ENCODE data around the gene NFATC2. TPM values are rescaled to one million over a fixed set of nuclear protein-coding genes. Genes with fewer than 3 reads are reported as not detected.
A peak's percentile ranks its signal among the peaks of the same experiment; 100 is the strongest.

The NFATC2 gene
- total RNA-seq (2014; rRNA removed): 0.06 TPM in 2 replicates
- 0.16 TPM for polyA plus RNA-seq (2012)

- DNase-seq (ENCODE audit: low read depth): no peak
Measured at GRCh38 chr20:51542571-51543421, at the start of gene NFATC2. Gene NFATC2 (minus strand): TSS chr20:51542719. CDS start chr20:51542499, 220 bp downstream.

GRCh38 chr20:51591871-51592270, 49.4 kb upstream of the NFATC2 start:
- no peak for DNase-seq (ENCODE audit: low read depth)

DNA sequence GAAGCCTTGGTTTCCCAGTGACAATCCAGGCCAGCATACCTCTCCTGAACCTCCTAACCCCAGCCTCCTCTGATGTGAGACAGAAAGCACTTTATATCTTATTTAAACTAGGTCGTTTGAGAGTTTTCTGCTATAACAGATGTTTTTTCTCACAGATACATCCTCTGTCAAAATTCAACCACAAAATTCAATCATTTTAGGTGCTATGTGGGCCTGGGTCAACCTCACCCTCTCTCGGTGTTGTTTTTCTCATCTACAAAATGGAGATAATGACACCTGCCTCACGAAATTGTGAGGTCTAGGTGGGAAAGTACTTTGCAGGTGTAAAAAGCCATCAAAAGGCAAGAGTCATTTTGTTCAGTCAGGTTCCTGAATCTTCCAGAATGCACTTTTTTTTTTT, 46.2 kb upstream of the NFATC2 start:
- no peak for DNase-seq (ENCODE audit: low read depth)

DNA sequence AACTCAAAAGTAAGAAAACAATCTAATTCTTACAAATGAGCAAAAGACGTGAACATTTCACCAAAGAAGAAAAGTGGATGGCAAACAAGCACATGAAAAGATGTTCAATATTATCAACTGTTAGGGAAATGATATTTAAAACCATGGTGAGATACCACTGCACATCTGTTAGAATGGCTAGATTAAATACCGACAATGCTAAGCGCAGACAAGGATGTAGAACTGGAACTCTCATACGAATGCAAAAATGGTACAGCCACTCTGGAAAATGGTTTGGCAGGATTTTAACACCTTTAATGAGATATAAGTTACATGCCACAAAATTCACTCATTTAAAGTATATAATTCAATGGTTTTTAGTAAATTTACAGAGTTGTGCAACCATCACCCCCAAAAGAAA, 44.6 kb upstream of the NFATC2 start:
- no peak for DNase-seq (ENCODE audit: low read depth)

DNA sequence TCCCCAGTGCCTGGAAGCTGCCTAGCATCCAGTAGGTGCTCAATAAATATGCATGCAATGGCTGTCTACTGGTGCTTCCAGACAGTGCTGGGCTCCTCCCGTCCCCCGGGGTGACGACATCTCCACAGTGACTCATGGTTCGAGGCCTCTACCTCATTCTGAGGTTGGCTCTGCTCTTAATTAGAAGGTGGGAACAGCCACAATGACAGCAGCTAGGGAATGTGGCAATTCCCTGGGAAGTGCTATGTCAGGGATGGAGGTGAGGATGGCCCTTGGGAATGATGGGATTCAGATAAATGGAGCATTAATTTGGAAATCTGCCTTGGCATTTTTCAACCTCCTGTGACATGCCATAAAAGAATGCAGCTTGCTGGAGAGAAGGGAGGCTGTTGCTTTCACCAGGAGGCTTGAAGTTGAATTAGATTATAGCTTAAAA, 43.5 kb upstream of the NFATC2 start:
- peak; percentile 46 for DNase-seq (ENCODE audit: low read depth)

- no peak for DNase-seq (ENCODE audit: low read depth)
Measured at GRCh38 chr20:51585148-51585547, 42.6 kb upstream of the NFATC2 start.

- DNase-seq (ENCODE audit: low read depth): no peak
Measured at GRCh38 chr20:51584737-51585136, 42.2 kb upstream of the NFATC2 start.

DNA sequence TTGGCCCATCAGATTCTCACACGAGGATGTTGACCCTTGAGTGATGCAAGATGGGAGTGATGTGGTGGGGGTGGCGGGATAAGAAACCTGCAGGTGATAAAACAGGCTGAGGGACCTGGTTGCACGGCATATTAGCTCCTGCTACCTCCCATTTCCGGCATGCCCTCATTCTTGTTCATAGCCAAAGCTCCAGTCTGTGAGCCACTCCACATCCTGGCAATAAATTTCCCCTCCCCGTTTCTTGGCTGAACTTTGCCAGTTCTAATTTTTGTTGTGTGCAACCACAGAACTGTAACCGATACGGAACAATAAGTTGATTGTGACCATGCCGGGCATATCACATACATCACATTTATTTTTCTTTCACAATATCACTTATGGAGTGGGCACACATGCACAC, 41.6 kb upstream of the NFATC2 start:
- DNase-seq (ENCODE audit: low read depth): no peak

- DNase-seq (ENCODE audit: low read depth): no peak
Measured at GRCh38 chr20:51583499-51583898, 41.0 kb upstream of the NFATC2 start.

- no peak for DNase-seq (ENCODE audit: low read depth)
Measured at GRCh38 chr20:51583073-51583472, 40.6 kb upstream of the NFATC2 start.

DNA sequence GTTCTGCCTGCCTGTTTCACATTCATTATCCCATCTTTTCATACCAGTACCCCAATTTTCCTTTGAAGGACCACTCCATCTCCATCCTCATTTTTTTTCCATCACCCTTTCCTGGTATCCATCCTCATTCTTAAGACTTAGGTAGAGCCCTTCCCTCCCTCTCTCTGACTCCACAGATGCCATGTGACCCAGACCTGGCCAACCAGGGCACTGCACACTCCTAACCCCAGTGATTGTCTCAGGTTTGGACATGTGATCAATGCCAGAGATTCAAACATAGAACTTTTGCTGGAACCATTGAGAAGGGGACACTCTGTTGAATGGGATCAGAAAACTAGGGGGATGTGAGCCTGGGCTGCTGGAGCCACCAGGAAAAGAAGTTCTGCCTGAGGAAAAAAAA, 39.1 kb upstream of the NFATC2 start:
- no peak for DNase-seq (ENCODE audit: low read depth)

GRCh38 chr20:51579137-51579536, 36.6 kb upstream of the NFATC2 start:
- no peak for DNase-seq (ENCODE audit: low read depth)

DNA sequence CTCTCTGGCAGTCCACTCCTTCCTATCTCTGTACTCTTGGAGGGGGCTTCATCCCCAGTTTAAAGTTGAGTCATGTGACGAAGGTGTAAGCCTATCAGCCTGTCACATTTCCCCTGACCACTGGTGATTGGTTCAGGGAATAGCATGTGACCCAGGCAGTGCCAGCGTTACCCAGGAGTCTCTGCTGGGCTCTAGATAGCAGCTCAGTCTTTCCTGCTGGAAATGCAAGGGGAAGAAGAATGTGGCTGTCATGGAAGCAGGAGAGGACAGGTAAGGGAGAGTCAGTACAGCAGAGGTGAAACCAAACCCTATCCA, 35.6 kb upstream of the NFATC2 start:
- DNase-seq (ENCODE audit: low read depth): no peak

DNA sequence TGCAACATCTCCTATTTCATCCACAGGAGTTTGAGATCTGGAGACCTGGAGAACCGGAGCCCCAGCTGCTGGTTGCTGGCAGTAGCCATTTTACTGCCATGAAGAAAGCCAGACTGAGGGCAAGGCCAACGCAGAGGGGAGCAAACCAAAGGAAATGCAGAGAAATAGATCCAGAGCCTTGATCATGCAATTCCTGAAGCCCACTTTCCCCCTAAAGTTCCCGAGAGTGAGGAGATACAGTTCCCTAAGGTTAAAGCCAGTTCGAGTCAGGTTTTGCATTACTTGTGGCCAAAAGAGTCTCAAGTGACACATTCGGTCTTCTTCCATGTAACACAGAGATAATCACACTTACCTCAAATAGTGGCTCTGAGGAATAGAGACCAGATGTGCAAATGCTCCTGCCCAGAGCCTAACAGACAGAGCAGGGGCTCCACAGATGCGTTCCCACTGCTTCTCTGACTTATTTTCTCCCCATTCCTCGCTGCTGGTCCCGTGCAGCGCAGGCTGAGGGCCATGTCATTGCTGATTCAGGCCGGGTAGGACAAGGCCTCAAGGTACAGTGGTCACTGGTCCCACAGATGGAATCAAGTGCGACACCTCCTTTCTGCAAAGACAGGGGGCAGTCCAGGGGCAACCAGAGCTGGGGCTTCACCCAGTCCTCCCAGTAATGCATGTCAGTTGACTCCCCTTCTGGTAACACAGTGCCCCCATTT, 35.1 kb upstream of the NFATC2 start:
- no peak for DNase-seq (ENCODE audit: low read depth)

DNA sequence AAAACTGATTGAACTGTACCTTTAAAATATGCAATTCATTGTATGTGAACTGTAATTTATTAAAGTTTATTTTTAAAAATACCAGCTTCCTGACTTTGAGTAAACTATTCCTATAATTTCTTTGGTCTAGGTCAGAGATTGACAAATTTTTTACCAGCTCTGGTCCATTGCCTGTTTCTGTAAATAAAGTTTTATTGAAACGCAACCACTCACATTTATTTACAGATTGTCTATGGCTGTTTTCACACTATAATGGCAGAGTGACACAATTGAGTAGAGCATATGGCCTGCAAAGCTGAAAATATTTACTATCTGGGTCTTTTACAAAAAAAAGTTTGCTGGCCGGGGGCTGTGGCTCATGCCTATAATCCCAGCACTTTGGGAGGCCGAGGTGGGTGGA, 33.0 kb upstream of the NFATC2 start:
- DNase-seq (ENCODE audit: low read depth): no peak

DNA sequence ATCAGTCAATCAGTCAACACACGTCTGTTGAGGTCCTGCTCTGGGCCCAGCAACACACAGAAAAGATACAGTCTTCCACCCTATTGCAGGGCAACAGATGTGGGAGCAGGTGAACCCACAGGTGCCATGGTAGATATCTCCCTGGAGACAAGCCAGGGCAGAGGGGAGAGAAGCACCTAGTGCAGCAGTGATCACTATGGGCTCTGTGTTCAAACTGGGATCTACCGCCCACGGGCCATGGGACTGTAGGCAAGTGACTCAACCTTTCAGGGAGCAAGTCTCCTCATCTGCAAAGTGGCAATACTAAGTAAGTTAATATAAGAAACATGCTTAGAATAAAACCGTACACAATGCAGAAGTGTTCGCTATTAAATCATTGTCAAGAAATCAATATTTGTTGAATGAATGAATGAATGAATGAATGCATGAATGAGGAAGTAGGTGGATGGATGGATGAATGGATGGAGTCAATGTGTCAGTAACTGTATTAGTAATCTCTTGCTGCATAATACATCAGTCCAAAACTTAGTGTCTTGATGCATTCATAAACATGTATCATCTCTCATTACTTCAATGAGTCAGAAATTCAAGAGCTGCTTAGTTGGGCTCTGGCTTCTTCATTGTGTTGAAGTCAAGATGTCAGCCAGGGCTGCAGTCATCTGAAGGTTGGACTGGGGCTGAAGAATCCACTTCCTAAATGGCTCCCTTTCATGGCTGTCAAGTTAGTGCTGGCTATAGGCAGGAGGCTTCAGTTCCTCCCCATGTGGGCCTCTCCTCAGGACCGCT, 31.9 kb upstream of the NFATC2 start:
- no peak for DNase-seq (ENCODE audit: low read depth)

DNA sequence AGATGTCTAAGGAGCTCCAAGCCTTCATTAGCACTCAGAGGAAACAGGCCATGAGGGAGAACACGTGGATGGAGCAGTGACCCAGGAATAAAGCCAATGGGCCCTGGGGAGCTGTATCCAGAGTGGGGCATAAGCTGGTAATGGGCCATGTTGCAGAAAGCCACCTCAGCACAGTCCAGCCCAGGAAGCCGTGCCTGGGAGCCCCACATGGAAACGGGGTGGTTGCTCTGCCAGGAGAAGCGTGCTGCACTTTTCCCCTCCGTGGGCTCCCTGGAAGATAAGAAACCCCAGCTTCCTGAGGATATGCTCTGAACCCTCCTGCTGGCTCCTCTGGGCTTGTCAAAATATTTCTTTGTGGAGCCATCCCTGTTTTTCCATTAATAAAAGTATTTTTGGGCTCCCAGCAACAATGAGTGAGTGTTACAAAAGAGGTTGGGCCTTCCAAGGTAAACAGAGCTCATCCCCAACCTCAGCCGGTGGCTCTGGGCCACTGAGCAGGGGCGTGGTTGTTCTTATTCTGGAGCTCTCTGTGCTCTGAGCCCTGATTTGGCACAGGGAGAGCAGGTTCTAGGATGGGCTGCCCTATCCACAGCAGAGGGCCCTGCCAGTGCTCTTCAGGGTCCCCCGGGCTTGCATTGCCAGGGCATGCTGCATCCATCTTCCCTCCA, 31.2 kb upstream of the NFATC2 start:
- DNase-seq (ENCODE audit: low read depth): no peak

DNA sequence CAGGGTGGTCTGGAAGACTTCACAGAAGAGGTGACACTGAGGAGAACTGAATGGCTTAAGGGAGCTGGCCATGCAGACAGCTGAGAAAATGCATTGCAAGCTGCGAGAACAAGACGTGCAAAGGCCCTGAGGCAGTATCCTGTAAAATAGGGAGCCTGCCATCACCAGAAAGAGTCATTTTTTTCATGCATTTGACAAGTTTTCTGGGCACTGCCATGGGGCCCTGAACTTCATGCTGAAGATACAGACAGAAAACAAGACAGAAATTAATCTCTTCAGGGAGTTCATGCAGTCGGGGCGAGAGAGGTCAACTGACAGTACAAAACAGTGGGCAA, 28.9 kb upstream of the NFATC2 start:
- no peak for DNase-seq (ENCODE audit: low read depth)

GRCh38 chr20:51570739-51571459, 28.4 kb upstream of the NFATC2 start:
- DNase-seq (ENCODE audit: low read depth): no peak

DNA sequence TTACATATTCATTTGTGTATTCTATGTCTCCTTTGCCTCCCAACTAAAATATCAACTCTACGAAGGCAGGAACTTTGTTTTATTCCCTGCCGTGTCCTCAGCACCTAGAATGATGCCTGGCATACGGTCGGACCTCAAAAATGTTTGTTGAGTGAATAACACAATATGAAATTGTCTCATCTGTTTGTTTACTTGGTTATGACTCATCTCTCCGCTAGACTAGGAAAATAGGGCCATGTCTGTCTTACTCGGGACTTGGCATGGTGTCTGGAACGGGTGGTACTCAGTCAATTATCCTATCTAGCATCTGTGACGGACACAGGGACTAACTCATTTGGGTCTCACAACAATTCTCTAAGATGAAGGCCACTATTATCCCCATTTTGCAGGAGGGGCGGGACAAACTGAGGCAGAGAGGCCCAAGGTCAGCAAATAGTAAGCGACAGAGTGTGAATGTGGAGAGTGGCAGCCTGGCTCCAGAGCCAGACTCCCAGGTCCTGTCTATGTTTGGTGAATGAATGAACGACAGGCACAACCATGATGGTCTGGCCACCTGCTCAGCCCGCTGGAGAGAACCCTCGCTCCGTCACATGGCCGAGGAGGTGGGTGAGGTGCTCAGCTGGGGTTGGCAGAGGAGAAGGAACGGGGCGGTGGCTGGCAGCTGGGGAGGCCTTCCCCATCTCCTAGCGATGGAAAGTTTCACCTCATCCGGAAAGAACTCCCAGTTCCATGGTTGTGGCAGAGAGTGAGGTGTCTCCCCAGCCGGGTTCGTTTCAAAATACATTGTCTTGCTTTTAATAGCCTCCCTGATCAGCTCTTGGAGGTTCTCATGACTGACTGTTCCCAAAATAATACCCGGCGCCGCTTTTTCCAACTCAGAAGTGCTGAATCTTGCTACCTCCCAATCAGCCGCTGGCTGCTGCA, 27.6 kb upstream of the NFATC2 start:
- DNase-seq (ENCODE audit: low read depth): no peak
